ENCODE data around the gene CLC. TPM values are rescaled to one million over a fixed set of nuclear protein-coding genes. Genes with fewer than 3 reads are reported as not detected.
"Not testable (repeated sequence)": the region's sequence is repeated elsewhere in the genome, so short reads cannot be mapped to it uniquely, and the experiment has no call there.

CLC gene
- total RNA-seq, 2 donors from 2014 or later, result not detected

- DNase-seq (ENCODE audit: low spot score), result no peak
- intact Hi-C loops (cut with DNase I), result no loop called here
Measured at GRCh38 chr19:39733841-39734240, 4.0 kb downstream of the CLC start.

GRCh38 chr19:39731685-39732084, 6.1 kb downstream of the CLC start:
- intact Hi-C loops (cut with DNase I), result no loop called here
- DNase-seq (ENCODE audit: low spot score), result no peak

- intact Hi-C loops (cut with DNase I), result no loop called here
Measured at GRCh38 chr19:39729594-39729993, 8.2 kb downstream of the CLC start.

GRCh38 chr19:39728040-39728439, 9.8 kb downstream of the CLC start:
- intact Hi-C loops (cut with DNase I), result no loop called here
- no peak for DNase-seq (ENCODE audit: low spot score)

More at GRCh38 chr19:39729594-39729993, 8.2 kb downstream of the CLC start:
- DNase-seq (ENCODE audit: low spot score), result no peak

- no peak for DNase-seq (ENCODE audit: low spot score)
- intact Hi-C loops (cut with DNase I), result no loop called here
Measured at GRCh38 chr19:39727070-39727800, 10.6 kb downstream of the CLC start.

GRCh38 chr19:39725995-39726394, 11.8 kb downstream of the CLC start:
- DNase-seq (ENCODE audit: low spot score), result no peak
- intact Hi-C loops (cut with DNase I), result no loop called here

- DNase-seq (ENCODE audit: low spot score); intact Hi-C loops (cut with DNase I): not testable (repeated sequence)
Measured at GRCh38 chr19:39720144-39720543, 17.7 kb downstream of the CLC start.

- DNase-seq (ENCODE audit: low spot score), result no peak
- intact Hi-C loops (cut with DNase I), result no loop called here
Measured at GRCh38 chr19:39710333-39710890, 27.4 kb downstream of the CLC start.

- no peak for DNase-seq (ENCODE audit: low spot score)
- intact Hi-C loops (cut with DNase I), result no loop called here
Measured at GRCh38 chr19:39709026-39709872, 28.6 kb downstream of the CLC start.

- intact Hi-C loops (cut with DNase I), result no loop called here
- DNase-seq (ENCODE audit: low spot score), result no peak
Measured at GRCh38 chr19:39708594-39708993, 29.2 kb downstream of the CLC start.

- intact Hi-C loops (cut with DNase I), result no loop called here
- DNase-seq (ENCODE audit: low spot score), result no peak
Measured at GRCh38 chr19:39705578-39706188, 32.1 kb downstream of the CLC start.

GRCh38 chr19:39704181-39705044, 33.4 kb downstream of the CLC start, which contains the start of gene LGALS14:
Gene LGALS14 (plus strand): TSS chr19:39704481. CDS start chr19:39704529, 48 bp downstream.
- intact Hi-C loops (cut with DNase I), result no loop called here
- DNase-seq (ENCODE audit: low spot score), result no peak

GRCh38 chr19:39701291-39701690, 36.5 kb downstream of the CLC start:
- DNase-seq (ENCODE audit: low spot score), result no peak
- intact Hi-C loops (cut with DNase I), result no loop called here

GRCh38 chr19:39698535-39698934, 39.3 kb downstream of the CLC start:
- intact Hi-C loops (cut with DNase I), result no loop called here
- DNase-seq (ENCODE audit: low spot score), result no peak

- intact Hi-C loops (cut with DNase I), result no loop called here
- no peak for DNase-seq (ENCODE audit: low spot score)
Measured at GRCh38 chr19:39696387-39696786, 41.4 kb downstream of the CLC start.

GRCh38 chr19:39695759-39696158, 42.1 kb downstream of the CLC start:
- no peak for DNase-seq (ENCODE audit: low spot score)
- intact Hi-C loops (cut with DNase I), result no loop called here

- intact Hi-C loops (cut with DNase I), result no loop called here
- no peak for DNase-seq (ENCODE audit: low spot score)
Measured at GRCh38 chr19:39692822-39693221, 45.0 kb downstream of the CLC start.

- intact Hi-C loops (cut with DNase I), result no loop called here
- DNase-seq (ENCODE audit: low spot score), result no peak
Measured at GRCh38 chr19:39692166-39692565, 45.7 kb downstream of the CLC start.

GRCh38 chr19:39688637-39689036, 49.2 kb downstream of the CLC start:
- intact Hi-C loops (cut with DNase I), result not testable (repeated sequence)

More at GRCh38 chr19:39688637-39689036, 49.2 kb downstream of the CLC start:
- not testable (repeated sequence) for DNase-seq (ENCODE audit: low spot score)

Measured in posterior vena cava (tissue), 2 donors.